Measurements from ENCODE around the gene SORL1. TPM values are rescaled to one million over a fixed set of nuclear protein-coding genes. Genes with fewer than 3 reads are reported as not detected.

SORL1 gene
- total and polyA plus RNA-seq, 2 of the 13 experiments (the other 11 are each of a cell fraction or from before 2014, with no cell fraction given) = 21.3 to 148 TPM

- TF ChIP-seq ATF7 (IDR thresholded peaks at IDR 0.05) = peak; percentile 76
- TF ChIP-seq ATF7 (CRISPR knock-in tag; IDR thresholded peaks at IDR 0.05) = no peak; the same call in 1 of the 2 replicates
- no peak for TF ChIP-seq ZNF451 (CRISPR knock-in tag; IDR thresholded peaks at IDR 0.05)
- peak; percentile 74 for TF ChIP-seq RFX1 (IDR thresholded peaks at IDR 0.05)
- TF ChIP-seq MAFK (conservative IDR thresholded peaks at IDR 0.05 in 1 of 2, IDR thresholded peaks at IDR 0.05 in 1 of 2; ENCODE audit: low read length in 2 of 2) = no peak
- TF ChIP-seq CREM (IDR thresholded peaks at IDR 0.05) = peak; percentile 81
- no peak for TF ChIP-seq CREM (CRISPR knock-in tag; IDR thresholded peaks at IDR 0.05)
- 0 out of 2 replicates have a peak, but pooled peaks have one; percentile 54 for TF ChIP-seq RERE (CRISPR knock-in tag; IDR thresholded peaks at IDR 0.05; ENCODE audit: low read depth)
- TF ChIP-seq AHDC1 (CRISPR knock-in tag; IDR thresholded peaks at IDR 0.05; ENCODE audit: borderline replicate concordance) = no peak; the same call in 1 of the 2 replicates
- TF ChIP-seq RARA (CRISPR knock-in tag; IDR thresholded peaks at IDR 0.05) = peak; percentile 86
- TF ChIP-seq ZNF326 (CRISPR knock-in tag; IDR thresholded peaks at IDR 0.05; ENCODE audit: borderline replicate concordance) = no peak
- TF ChIP-seq POLR2A (IDR thresholded peaks at IDR 0.05; ENCODE audit: insufficient read depth in 1 of 2, low read depth in 2 of 2, low read length in 2 of 2) = peak; percentile 18 to 47; a peak in 1 of 4 replicates
- TF ChIP-seq HNF4A (CRISPR knock-in tag; IDR thresholded peaks at IDR 0.05) = peak; percentile 96
- no peak for TF ChIP-seq NFKB2 (CRISPR knock-in tag; IDR thresholded peaks at IDR 0.05; ENCODE audit: borderline replicate concordance)
- TF ChIP-seq CREB1 (IDR thresholded peaks at IDR 0.05) = 0 out of 2 replicates have a peak, but pooled peaks have one; percentile 5
- peak; percentile 53 for TF ChIP-seq CREB1 (CRISPR knock-in tag; IDR thresholded peaks at IDR 0.05)
- TF ChIP-seq PHB2 (IDR thresholded peaks at IDR 0.05; ENCODE audit: partially characterized antibody) = no peak
- TF ChIP-seq MIER3 (CRISPR knock-in tag; IDR thresholded peaks at IDR 0.05; ENCODE audit: borderline replicate concordance) = peak; percentile 84; the same call in 1 of the 2 replicates
- TF ChIP-seq AGO2 (optimal IDR thresholded peaks at IDR 0.05; ENCODE audit: low read depth, low read length) = no peak
- TF ChIP-seq IRF2 (CRISPR knock-in tag; IDR thresholded peaks at IDR 0.05) = 0 out of 2 replicates have a peak, but pooled peaks have one; percentile 30
- no peak for TF ChIP-seq MLLT10 (CRISPR knock-in tag; IDR thresholded peaks at IDR 0.05)
- TF ChIP-seq SOX5 (CRISPR knock-in tag; IDR thresholded peaks at IDR 0.05; ENCODE audit: borderline replicate concordance) = peak; percentile 91
Observed at GRCh38 chr11:121564948-121565684, 113.0 kb downstream of the SORL1 start (continued).

Measured in HepG2 (cell line).